NCI-H748 (cell line): Measurements from ENCODE around the gene PTPN12.

Source experiments
- DNase-seq: peaks from one replicate; lab custom pipeline; 2025; ENCODE audit not compliant: unreplicated experiment; lab: John Stamatoyannopoulos, UW

The PTPN12 gene

DNA sequence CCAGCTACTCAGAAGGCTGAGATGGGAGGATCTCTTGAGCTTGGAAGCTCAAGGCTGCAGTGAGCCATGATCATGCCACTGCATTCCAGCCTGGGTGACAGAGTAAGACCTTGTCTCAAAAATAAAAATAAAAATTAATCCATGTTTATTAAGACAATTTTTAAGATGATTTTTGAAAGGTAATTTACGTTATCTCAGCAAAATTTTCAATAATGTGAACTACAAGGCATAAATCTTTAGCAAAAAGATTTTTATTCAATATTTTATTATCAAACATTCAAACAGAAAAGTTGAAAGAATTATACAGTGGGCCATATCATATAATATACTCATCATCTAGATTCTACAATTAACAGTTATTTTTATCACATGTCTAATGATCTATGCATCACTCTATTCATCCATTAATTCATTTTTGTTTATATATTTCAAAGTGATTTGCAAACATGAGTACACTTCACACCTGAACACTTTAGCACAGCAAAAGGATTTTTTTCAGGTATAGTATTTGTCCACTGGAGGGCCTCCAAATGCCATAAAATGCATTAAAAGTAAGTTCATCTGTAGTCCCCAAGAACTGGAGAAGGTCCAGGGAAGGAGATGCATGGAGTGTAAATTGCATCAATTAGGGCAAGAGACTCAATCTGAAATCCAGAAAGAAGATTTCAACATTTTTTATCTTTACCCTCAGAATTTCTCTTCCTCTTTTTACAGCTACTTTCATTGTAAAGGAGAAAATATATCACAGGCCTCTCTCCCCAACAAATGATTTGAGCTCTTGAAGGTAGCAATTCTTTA, 120.5 kb downstream of the PTPN12 start:
- peak; percentile 71 for DNase-seq

DNA sequence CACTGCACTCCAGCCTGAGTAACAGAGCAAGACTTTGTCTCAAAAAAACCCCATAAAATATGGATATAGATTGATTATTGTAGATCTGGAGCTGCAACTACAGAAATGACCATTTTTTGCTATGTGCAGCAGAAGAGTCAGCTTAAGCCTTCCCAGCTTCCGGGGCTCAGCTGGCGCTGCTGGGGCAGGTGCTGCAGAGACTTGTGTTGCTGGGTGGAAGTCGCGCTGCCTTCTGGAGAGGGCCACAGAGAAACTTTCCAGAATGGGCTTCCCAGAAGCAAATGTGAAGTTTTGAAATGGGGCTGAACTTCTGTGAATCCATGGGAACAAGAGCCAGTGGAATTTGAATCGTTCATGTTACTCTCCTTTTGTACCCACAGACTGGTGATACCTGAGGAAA, 121.8 kb downstream of the PTPN12 start:
- DNase-seq = no peak

DNA sequence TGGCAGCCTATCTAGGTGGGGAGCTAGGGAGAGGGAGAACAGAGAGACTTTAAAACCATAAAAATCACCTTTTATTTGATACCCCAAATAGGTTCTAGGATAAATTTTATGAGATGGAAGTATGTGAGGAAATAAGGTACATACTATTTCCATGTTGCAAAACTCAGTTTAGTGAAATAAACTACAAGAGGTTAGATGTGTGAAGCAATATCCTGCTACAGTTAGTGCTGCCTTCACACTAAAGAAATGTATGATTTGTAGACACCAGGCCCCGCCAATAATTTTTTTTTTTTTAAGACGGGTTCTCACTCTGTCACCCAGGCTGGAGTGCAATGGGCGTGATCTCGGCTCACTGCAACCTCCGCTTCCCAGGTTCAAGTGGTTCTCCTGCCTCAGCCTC, 124.7 kb downstream of the PTPN12 start:
- DNase-seq = no peak

DNA sequence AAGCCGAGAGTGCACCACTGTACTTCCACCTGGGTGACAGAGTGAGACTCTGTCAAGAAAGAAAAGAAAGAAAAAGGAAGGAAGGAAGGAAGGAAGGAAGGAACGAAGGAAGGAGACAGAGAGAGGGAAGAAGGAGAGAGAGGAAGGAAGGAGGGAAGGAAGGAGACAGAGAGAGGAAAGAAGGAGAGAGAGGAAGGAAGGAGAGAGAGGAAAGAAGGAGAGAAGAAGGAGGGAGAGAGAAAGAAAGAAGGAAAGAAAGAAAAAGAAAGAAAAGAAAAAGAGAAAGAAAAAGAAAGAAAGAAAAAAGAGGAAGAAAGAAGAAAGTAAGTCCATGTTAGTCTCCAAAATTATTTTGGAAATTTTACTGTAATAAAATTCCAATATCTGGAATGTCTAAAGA, 125.8 kb downstream of the PTPN12 start:
- DNase-seq = no peak

DNA sequence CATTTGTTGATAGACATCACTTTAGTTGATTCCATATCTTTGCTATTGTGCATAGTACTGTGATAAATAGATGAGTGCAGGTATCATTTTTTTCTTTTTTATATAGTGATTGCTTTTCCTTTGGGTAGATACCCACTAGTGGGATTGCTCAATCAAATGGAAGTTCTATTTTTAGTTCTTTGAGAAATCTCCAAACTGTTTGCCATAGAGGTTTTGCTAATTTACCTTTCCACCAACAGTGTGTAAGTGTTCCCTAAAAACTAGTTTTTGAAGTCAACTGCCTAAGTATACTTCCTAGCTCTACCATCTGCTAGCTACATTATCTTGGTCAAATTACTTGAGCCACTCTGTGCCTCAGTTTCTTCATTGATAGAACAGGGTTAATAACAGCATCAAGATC, 127.6 kb downstream of the PTPN12 start:
- no peak for DNase-seq

DNA sequence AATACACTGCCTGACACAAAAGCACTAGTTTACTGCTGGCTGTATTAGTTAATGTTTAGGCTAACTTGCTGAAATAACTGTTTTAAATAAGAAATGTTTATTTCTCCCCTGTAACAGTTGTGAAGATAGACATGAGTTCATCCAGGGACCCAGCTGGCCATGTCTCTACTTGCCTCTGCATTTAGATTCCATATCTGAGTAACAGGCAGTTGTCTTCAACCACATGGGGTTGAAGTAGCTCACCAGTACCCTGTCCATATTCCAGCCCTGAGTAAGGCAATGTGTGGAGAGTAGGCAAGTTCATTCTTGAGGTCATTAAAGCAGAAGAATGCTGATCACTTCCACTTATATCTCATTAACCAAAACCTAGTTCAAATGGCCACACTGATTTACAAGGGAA, 128.1 kb downstream of the PTPN12 start:
- DNase-seq = no peak

DNA sequence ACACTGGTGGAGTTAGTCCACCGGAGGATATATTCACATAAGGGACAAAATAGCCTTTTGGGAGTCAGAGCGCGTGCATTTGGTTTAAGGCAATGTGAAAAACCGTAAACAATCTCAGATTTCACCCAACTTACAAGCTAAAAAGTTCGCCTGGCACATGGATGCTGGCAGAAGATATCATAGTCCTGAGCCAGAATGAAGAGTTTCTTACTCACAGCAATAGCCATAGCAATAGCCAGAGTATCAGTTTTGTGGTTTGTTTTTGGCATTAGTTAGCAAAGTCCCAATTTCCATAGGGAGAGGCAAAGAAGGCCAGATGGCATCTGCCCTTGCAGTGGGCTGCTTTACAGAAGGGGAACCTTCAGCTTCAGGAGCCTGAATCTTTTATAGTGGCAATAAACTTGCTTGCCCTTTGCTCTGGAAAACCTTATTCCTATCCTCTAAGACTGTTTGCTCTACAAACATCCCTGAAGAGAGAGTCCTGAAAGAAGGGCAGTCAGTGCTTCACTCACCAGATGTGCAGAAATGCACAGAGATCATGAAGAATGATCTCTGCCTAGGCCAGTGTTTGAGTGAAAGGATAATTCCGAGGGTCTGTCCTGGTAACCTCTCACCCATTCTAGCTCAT, 130.5 kb downstream of the PTPN12 start:
- DNase-seq = no peak

DNA sequence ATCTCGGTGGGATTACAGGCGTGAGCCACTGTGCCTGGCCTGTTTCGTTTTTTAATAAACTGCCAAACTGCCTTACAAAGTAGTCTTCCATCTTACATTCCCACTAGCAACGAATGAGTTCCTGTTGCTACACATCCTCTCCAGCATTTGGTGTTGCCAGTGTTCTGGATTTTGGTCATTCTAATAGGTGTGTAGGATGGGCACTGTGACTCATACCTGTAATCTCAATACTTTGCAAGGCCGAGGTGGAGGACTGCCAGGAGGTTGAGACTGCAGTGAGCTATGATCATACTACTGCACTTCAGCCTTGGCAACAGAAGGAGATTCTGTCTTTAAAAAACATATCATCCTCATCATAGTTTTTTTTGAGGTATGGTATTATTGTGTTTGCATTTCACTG, 137.8 kb downstream of the PTPN12 start:
- no peak for DNase-seq

DNA sequence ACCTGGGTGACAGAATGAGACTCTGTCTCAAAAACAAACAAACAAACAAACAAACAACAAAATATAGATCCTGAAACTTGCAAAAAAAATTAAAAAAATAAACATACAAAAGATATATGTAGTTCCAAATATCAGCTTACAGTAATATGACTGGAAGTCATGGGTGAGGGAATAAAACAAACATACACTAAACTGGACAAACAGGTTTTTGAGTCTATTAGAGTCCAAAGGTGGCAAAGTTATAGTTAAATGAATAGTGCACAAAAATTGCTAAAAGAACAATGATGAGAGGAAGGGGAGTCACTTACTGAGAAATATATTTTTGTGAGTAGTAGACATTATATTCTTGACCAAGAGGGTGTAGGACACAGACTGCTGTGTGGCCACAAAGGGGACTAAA, 142.5 kb downstream of the PTPN12 start:
- peak; percentile 76 for DNase-seq

DNA sequence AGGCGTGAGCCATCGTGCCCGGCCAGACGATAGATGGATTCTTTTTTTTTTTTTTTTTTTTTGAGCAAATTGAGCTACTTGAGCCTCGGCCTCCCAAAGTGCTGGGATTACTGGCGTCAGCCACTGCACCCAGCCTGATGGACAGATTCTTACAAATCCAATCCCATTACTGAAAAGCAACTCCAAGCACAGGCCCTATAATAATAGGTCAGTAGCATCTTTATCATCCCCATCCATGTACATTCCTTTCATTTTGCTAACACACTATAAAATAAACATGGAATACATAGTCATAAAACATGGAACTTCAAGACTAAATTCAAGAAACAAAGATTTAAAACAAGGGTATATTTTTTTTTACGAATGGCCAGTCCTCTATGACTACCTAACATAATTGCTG, 143.2 kb downstream of the PTPN12 start:
- no peak for DNase-seq

DNA sequence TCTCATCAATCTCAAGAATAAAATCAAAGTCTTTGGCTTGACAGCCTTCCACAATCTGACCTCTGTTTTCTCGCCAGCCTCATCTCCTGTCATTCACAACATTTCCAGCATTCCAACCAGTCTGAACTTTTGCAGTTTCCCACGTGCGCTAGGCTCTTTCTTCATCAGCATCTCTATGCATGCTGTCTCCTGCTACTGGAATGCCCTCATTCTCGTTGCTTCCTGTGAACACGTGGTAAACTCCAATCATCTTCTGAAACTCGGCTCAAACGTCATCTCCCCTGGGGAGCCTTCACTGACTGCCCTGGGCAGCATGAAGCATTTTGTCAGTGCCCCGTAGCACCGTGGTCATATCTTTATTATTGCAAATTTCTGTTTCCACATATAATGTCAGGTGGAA, 146.9 kb downstream of the PTPN12 start:
- no peak for DNase-seq

DNA sequence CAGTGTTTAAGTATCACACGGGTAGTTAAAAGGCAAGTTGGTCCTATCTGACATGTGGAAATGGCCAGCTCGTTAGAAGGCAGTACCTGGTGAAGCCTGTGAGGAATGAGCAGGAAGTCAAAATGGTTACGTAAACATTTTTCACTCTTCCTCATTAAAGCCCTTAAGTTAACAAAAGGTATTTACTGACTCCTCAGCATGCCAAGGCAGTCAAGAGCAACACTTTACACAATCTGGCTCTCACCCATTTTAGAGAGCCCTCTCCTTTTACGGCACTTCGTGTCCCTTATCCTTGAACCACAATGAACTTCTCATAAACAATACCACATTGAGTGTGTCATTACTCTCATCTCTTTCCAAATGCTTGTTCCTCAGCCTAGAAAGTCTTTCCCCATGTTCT, 148.1 kb downstream of the PTPN12 start:
- peak; percentile 40 for DNase-seq

DNA sequence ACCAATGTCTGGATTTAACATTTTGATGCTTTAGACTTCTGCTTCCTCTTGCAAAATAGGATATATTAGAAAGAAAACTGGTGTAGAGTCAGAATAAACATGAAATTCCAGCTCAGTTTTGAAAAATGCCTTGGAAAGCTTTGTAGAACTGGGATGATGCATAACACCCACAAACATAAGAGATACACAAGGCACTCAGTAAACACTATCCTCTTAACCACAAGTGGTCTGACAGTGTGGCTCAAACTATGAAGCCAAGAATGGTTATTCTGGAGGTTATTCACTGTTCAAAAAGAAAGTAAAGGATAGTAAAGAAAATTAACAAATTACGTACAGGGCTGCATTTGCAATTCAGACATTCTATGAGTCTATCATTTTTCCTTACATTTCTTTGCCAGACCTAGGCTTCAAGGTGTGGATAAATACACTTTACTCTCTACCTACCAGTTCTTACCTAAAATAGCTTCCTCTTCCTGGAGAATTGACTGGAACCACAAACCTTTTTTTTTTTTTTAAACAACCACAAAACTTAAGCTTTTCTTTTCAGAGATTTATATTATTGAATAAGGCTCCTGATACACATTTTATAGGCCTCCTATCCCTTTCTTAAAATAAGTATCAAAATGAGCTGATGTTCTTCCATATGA, 150.1 kb downstream of the PTPN12 start:
- no peak for DNase-seq

DNA sequence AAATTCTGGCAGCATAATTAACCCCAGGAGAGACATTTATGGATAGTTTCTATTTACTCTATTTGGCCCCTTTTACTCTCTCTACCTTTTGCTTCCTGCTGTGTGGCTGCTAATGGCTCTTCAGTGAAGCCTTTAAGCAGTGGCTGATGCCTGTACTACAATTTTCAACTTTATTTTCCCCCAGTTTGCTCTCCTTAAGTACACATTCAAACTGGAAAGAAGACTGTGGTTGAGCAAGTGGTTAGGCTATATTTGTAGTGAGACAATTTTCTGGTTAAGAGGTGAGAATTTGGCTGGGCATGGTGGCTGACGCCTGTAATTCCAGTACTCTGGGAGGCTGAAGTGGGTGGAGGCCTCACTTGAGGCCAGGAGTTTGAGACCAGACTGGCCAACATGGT, 150.7 kb downstream of the PTPN12 start:
- peak; percentile 13 for DNase-seq
